T1000 (cell line): Measurements from ENCODE around the gene SLC44A4.
"Not testable (repeated sequence)": the region's sequence is repeated elsewhere in the genome, so short reads cannot be mapped to it uniquely, and the experiment has no call there.

Source experiments
- DNase-seq: peaks from one replicate; lab custom pipeline; 2025; ENCODE audit warnings: mixed read lengths; lab: John Stamatoyannopoulos, UW

Gene SLC44A4

GRCh38 chr6:31878726-31879125 lies at the start of gene SLC44A4:
Gene SLC44A4, minus strand, starts transcription at chr6:31878997. Its CDS starts 17 bp downstream, at chr6:31878980.
- no peak for DNase-seq

GRCh38 chr6:31928672-31928939 lies 49.8 kb upstream of the SLC44A4 start:
- DNase-seq = no peak

- no peak for DNase-seq
Measured at GRCh38 chr6:31927863-31928671, 49.3 kb upstream of the SLC44A4 start.

GRCh38 chr6:31927242-31927862 lies 48.6 kb upstream of the SLC44A4 start, which contains the start of gene C2:
Gene C2, plus strand, starts transcription at chr6:31927717. Its CDS starts 36 bp downstream, at chr6:31927753.
- DNase-seq = no peak

GRCh38 chr6:31922942-31923341 lies 44.1 kb upstream of the SLC44A4 start:
- DNase-seq = no peak

- DNase-seq = no peak
Measured at GRCh38 chr6:31920811-31921210, 42.0 kb upstream of the SLC44A4 start.

- no peak for DNase-seq
Measured at GRCh38 chr6:31919624-31920303, 41.0 kb upstream of the SLC44A4 start.

- no peak for DNase-seq
Measured at GRCh38 chr6:31918069-31918720, 39.4 kb upstream of the SLC44A4 start.

GRCh38 chr6:31915756-31916155 lies 37.0 kb upstream of the SLC44A4 start:
- no peak for DNase-seq

GRCh38 chr6:31915351-31915750 lies 36.6 kb upstream of the SLC44A4 start:
- no peak for DNase-seq

- DNase-seq = no peak
Measured at GRCh38 chr6:31911826-31912585, 33.2 kb upstream of the SLC44A4 start.

GRCh38 chr6:31909298-31909697 lies 30.5 kb upstream of the SLC44A4 start:
- DNase-seq = not testable (repeated sequence)

GRCh38 chr6:31908791-31909190 lies 30.0 kb upstream of the SLC44A4 start:
- no peak for DNase-seq

- not testable (repeated sequence) for DNase-seq
Measured at GRCh38 chr6:31908255-31908654, 29.5 kb upstream of the SLC44A4 start.

GRCh38 chr6:31907158-31907813 lies 28.5 kb upstream of the SLC44A4 start:
- no peak for DNase-seq

GRCh38 chr6:31906727-31907126 lies 27.9 kb upstream of the SLC44A4 start:
- not testable (repeated sequence) for DNase-seq

GRCh38 chr6:31906122-31906521 lies 27.3 kb upstream of the SLC44A4 start:
- DNase-seq = no peak

GRCh38 chr6:31905041-31905440 lies 26.2 kb upstream of the SLC44A4 start:
- no peak for DNase-seq

- no peak for DNase-seq
Measured at GRCh38 chr6:31903957-31904356, 25.2 kb upstream of the SLC44A4 start.

GRCh38 chr6:31901953-31902643 lies 23.3 kb upstream of the SLC44A4 start, which contains the start of gene ZBTB12:
Gene ZBTB12, minus strand, starts transcription at chr6:31902086. Its CDS starts 781 bp downstream, at chr6:31901305.
- DNase-seq = peak; percentile 93
